Fibroblast of lung (primary cell): ENCODE measurements around the gene IFT57. TPM values are rescaled to one million over a fixed set of nuclear protein-coding genes. Genes with fewer than 3 reads are reported as not detected.

Source experiments
- DNase-seq, 2 donors: peaks; one replicate each; pipeline versions ENCODE4 v3.0.0 to v3.0.0-alpha.2; 2010; ENCODE audit warnings: low read depth in 2 of 2
- H2AFZ ChIP-seq: 2 replicates; pipeline ENCODE4 v1.5.1; 2012; ENCODE audit warnings: low read length, control low read depth, inconsistent platforms
- H3K27ac ChIP-seq: 2 replicates; pipeline ENCODE4 v1.5.1; 2011; ENCODE audit warnings: low read length, control low read depth; ENCODE audit not compliant: insufficient read depth
- H3K27me3 ChIP-seq: 2 replicates; pipeline ENCODE4 v1.5.1; 2011; ENCODE audit warnings: mild to moderate bottlenecking, low read length; ENCODE audit not compliant: control insufficient read depth, insufficient read depth
- H3K36me3 ChIP-seq: 2 replicates; pipeline ENCODE4 v1.5.1; 2011; ENCODE audit warnings: low read length; ENCODE audit not compliant: control insufficient read depth, insufficient read depth
- H3K4me1 ChIP-seq: 2 replicates; pipeline ENCODE4 v1.5.1; 2011; ENCODE audit warnings: low read length; ENCODE audit not compliant: control insufficient read depth, insufficient read depth; ENCODE audit errors: extremely low read depth
- H3K4me2 ChIP-seq: 2 replicates; pipeline ENCODE4 v1.5.1; 2011; ENCODE audit warnings: low read length, control low read depth; ENCODE audit not compliant: insufficient read depth; ENCODE audit errors: extremely low read depth
- H3K4me3 ChIP-seq, 4 experiments: fragments of 200-600 bp in 1 of 4; sonication (generic) in 1 of 4; replicated peaks in 1 of 4; 2 replicates each; pipeline ENCODE4 v1.5.1; 2011 to 2016; ENCODE audit warnings: low read length in 4 of 4, low read depth in 3 of 4, mild to moderate bottlenecking in 3 of 4, control low read depth in 2 of 4, inconsistent platforms in 1 of 4, mixed read lengths in 1 of 4; ENCODE audit not compliant: insufficient read depth in 1 of 4; ENCODE audit errors: control extremely low read depth in 1 of 4
- H3K79me2 ChIP-seq: 2 replicates; pipeline ENCODE4 v1.5.1; 2012; ENCODE audit warnings: mild to moderate bottlenecking, low read length, inconsistent platforms; ENCODE audit not compliant: control insufficient read depth, insufficient read depth
- H3K9ac ChIP-seq: 2 replicates; pipeline ENCODE4 v1.5.1; 2011; ENCODE audit warnings: mild to moderate bottlenecking, low read length, control low read depth; ENCODE audit not compliant: insufficient read depth
- H3K9me3 ChIP-seq: 2 replicates; pipeline ENCODE4 v1.5.1; 2012; ENCODE audit warnings: low read depth, low read length; ENCODE audit not compliant: control insufficient read depth, insufficient read depth
- H4K20me1 ChIP-seq: 2 replicates; pipeline ENCODE4 v1.5.1; 2011; ENCODE audit warnings: low read length; ENCODE audit not compliant: control insufficient read depth, insufficient read depth; ENCODE audit errors: extremely low read depth
- EZH2 ChIP-seq: IDR thresholded peaks from 2 replicates; pipeline ENCODE4 v1.5.1; 2012; ENCODE audit warnings: low read length, control low read depth, mild to moderate bottlenecking; ENCODE audit errors: missing control alignments
- polyA plus RNA-seq, 2 donors: library from polyadenylated mRNA; depleted of rRNA in 1 of 2; stranded (reverse) in 1 of 2; unstranded in 1 of 2; fragments of >200 nt; gene quantifications; 2 replicates each; pipeline ENCODE4 v1.2.1, GENCODE V29; 2011 to 2012; ENCODE audit warnings: missing spikeins in 1 of 2
- total RNA-seq: library from RNA; depleted of rRNA; stranded (reverse); fragments of >200 nt; gene quantifications from 2 replicates; pipeline ENCODE4 v1.2.1, GENCODE V29; 2014
- TF ChIP-seq, protein P1 (sequence below), 2 donors: IDR thresholded peaks in 1 of 2; conservative IDR thresholded peaks in 1 of 2; 1 replicate in 1 of 2; 2 replicates in 1 of 2; pipeline ENCODE4 v1.5.1; 2011 to 2012; ENCODE audit warnings: low read length in 2 of 2, control low read depth in 1 of 2, inconsistent platforms in 1 of 2, low read depth in 1 of 2, mild to moderate bottlenecking in 1 of 2

The IFT57 gene
- total and polyA plus RNA-seq, 2 donors (not counting 1 experiment from before 2014, with no cell fraction given): 55.5 to 60.3 TPM

DNA sequence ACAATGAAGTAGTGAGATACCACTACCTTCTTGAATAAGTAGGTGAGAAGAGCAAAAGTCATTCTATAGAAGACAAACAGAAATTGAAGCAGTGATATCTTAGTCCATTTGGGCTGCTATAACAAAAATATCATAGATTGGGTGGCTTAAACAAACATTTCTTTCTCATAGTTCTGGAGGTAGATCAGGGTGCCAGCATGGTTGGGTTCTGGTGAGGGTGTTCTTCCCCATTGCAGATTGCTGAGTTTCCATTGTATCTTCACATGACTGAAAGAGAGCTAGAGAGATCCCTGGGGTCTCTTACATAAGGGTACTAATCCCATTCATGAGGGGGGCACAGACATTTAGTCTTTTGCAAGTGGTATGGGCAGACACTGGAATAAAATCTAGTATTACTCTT, 32.9 kb upstream of the IFT57 start:
- Histone ChIP-seq H3K9me3 (no peaks in the 10 kb centered on the region), H3K27ac (no peak overlapping the region), H3K4me2 (no peak overlapping the region), H2AFZ (no peak overlapping the region), H3K79me2 (no peaks in the 10 kb centered on the region), H4K20me1 (no peaks in the 10 kb centered on the region), H3K27me3 (no peaks in the 10 kb centered on the region), H3K4me3 (no peak overlapping the region), H3K9ac (no peak overlapping the region), H3K4me1 (no peaks in the 10 kb centered on the region), H3K36me3 (no peaks in the 10 kb centered on the region)
- no peak for DNase-seq
- TF ChIP-seq, protein P1, sequence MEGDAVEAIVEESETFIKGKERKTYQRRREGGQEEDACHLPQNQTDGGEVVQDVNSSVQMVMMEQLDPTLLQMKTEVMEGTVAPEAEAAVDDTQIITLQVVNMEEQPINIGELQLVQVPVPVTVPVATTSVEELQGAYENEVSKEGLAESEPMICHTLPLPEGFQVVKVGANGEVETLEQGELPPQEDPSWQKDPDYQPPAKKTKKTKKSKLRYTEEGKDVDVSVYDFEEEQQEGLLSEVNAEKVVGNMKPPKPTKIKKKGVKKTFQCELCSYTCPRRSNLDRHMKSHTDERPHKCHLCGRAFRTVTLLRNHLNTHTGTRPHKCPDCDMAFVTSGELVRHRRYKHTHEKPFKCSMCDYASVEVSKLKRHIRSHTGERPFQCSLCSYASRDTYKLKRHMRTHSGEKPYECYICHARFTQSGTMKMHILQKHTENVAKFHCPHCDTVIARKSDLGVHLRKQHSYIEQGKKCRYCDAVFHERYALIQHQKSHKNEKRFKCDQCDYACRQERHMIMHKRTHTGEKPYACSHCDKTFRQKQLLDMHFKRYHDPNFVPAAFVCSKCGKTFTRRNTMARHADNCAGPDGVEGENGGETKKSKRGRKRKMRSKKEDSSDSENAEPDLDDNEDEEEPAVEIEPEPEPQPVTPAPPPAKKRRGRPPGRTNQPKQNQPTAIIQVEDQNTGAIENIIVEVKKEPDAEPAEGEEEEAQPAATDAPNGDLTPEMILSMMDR (conservative IDR thresholded peaks at IDR 0.05 in 1 of 2, IDR thresholded peaks at IDR 0.05 in 1 of 2; ENCODE audit: low read depth in 1 of 2, low read length in 2 of 2): no peak
- TF ChIP-seq EZH2: no peak

DNA sequence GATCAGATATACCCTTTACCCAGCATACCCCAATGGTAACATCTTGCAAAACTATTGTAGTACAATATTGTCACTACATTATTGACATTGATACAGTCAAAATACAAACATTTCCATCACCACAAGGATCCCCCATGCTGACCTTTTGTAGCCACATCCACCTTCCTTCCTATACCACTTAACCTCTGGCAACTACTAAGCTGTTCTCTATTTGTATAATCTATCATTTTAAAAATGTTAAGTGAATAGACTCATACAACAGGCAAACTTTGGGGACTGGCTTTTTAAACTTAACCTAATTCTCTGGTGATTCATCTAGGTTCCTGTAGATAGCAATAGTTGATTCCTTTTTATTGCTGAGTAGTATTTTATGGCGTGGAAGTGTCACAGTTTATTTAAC, 29.6 kb upstream of the IFT57 start:
- no peak for DNase-seq
- no peaks in the 10 kb centered on the region for H3K4me1 ChIP-seq
- no peak overlapping the region for H2AFZ ChIP-seq
- no peaks in the 10 kb centered on the region for H3K36me3 ChIP-seq
- H3K27ac ChIP-seq: no peak overlapping the region
- no peaks in the 10 kb centered on the region for H3K9me3 ChIP-seq
- no peak overlapping the region for H3K4me2 ChIP-seq
- H3K4me3 ChIP-seq: no peak overlapping the region
- H3K9ac ChIP-seq: no peak overlapping the region
- H3K27me3 ChIP-seq: no peaks in the 10 kb centered on the region
- H4K20me1 ChIP-seq: no peaks in the 10 kb centered on the region
- TF ChIP-seq EZH2: no peak
- TF ChIP-seq, protein P1 (conservative IDR thresholded peaks at IDR 0.05 in 1 of 2, IDR thresholded peaks at IDR 0.05 in 1 of 2; ENCODE audit: low read depth in 1 of 2, low read length in 2 of 2): no peak
- H3K79me2 ChIP-seq: no peaks in the 10 kb centered on the region

DNA sequence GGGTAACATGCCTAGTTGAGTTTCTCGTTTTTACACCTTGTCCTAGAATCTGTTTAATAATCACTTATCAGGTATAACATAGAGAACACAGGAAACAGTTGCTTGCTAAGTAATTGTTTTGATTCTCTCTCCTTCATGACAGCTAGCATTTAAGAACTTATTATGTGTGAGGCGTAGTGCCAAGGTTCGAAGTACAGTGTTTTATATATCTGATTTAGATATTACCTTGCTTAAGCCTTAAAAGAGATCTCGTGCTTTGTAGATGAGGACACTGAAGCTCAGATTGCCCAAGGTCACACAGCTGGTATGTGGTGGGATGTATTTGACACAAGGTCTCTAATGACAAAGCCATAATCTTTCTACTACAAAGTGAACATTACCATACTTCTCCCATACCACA, 29.0 kb upstream of the IFT57 start:
- H3K4me1 ChIP-seq: no peaks in the 10 kb centered on the region
- H3K36me3 ChIP-seq: no peaks in the 10 kb centered on the region
- TF ChIP-seq, protein P1 (conservative IDR thresholded peaks at IDR 0.05 in 1 of 2, IDR thresholded peaks at IDR 0.05 in 1 of 2; ENCODE audit: low read depth in 1 of 2, low read length in 2 of 2): no peak
- TF ChIP-seq EZH2: no peak
- no peak overlapping the region for H3K27ac ChIP-seq
- DNase-seq: no peak
- H3K9me3 ChIP-seq: no peaks in the 10 kb centered on the region
- H3K27me3 ChIP-seq: no peaks in the 10 kb centered on the region
- H3K4me3 ChIP-seq: no peak overlapping the region
- no peak overlapping the region for H2AFZ ChIP-seq
- no peak overlapping the region for H3K4me2 ChIP-seq
- H4K20me1 ChIP-seq: no peaks in the 10 kb centered on the region
- no peaks in the 10 kb centered on the region for H3K79me2 ChIP-seq
- H3K9ac ChIP-seq: no peak overlapping the region
